GM19324 (cell line): Measurements from ENCODE around the gene SPECC1L.

ENCODE experiments used
- ATAC-seq: cut with Tn5 transposase; IDR thresholded peaks from one replicate; pipeline ENCODE4 v1.9.1; 2021; ENCODE audit warnings: mild to moderate bottlenecking, moderate library complexity; ENCODE audit not compliant: unreplicated experiment, low FRiP score

The SPECC1L gene

GRCh38 chr22:24459911-24460310 lies 189.3 kb downstream of the SPECC1L start:
- no peak for ATAC-seq

GRCh38 chr22:24460418-24461089 lies 189.9 kb downstream of the SPECC1L start:
- peak; percentile 48 for ATAC-seq

GRCh38 chr22:24463071-24463760 lies 192.6 kb downstream of the SPECC1L start:
- no peak for ATAC-seq

GRCh38 chr22:24465566-24465965 lies 194.9 kb downstream of the SPECC1L start:
- no peak for ATAC-seq

GRCh38 chr22:24465975-24466374 lies 195.3 kb downstream of the SPECC1L start:
- ATAC-seq = no peak

GRCh38 chr22:24466716-24467328 lies 196.2 kb downstream of the SPECC1L start:
- ATAC-seq = no peak

- no peak for ATAC-seq
Measured at GRCh38 chr22:24467340-24467739, 196.7 kb downstream of the SPECC1L start.
